Tibial nerve (tissue), 4 donors: ENCODE measurements around the gene RAB33B.
"Not testable (repeated sequence)": the region's sequence is repeated elsewhere in the genome, so short reads cannot be mapped to it uniquely, and the experiment has no call there.

Experiments used
- EP300 ChIP-seq, 2 donors: sonication (generic); formaldehyde crosslinking; IDR thresholded peaks; one replicate each; pipeline ENCODE4 v1.6.1; 2017; ENCODE audit warnings: antibody characterized with exemption in 2 of 2, mild to moderate bottlenecking in 1 of 2
- POLR2A ChIP-seq, 2 donors: fragments of 450-650 bp; IDR thresholded peaks; one replicate each; pipeline ENCODE4 v1.6.1; 2017; ENCODE audit warnings: antibody characterized with exemption in 2 of 2, mild to moderate bottlenecking in 2 of 2, moderate library complexity in 2 of 2
- TF ChIP-seq, protein P1 (sequence below), 5 experiments: fragments of 200-600 bp in 3 of 5; fragments of 450-650 bp in 2 of 5; sonication (generic) in 3 of 5; IDR thresholded peaks; one replicate each; pipeline ENCODE4 v1.5.1; 2016 to 2019; ENCODE audit warnings: antibody characterized with exemption in 5 of 5, mild to moderate bottlenecking in 3 of 5, moderate library complexity in 2 of 5

DNA sequence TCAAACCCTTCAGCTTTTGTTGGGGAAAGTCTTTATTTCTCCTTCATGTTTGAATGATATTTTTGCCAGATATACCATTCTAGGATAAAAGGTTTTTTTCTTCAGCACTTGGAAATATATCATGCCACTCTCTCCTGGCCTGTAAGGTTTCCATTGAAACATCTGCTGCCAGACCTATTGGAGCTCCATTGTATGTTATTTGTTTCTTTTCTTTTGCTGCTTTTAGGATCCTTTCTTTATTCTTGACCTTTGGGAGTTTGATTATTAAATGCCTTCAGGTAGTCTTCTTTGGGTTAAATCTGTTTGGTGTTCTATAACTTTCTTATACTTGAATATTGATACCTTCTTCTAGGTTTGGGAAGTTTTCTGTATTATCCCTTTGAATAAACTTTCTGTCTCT, 14.8 kb downstream of the RAB33B start:
- TF ChIP-seq, protein P1, sequence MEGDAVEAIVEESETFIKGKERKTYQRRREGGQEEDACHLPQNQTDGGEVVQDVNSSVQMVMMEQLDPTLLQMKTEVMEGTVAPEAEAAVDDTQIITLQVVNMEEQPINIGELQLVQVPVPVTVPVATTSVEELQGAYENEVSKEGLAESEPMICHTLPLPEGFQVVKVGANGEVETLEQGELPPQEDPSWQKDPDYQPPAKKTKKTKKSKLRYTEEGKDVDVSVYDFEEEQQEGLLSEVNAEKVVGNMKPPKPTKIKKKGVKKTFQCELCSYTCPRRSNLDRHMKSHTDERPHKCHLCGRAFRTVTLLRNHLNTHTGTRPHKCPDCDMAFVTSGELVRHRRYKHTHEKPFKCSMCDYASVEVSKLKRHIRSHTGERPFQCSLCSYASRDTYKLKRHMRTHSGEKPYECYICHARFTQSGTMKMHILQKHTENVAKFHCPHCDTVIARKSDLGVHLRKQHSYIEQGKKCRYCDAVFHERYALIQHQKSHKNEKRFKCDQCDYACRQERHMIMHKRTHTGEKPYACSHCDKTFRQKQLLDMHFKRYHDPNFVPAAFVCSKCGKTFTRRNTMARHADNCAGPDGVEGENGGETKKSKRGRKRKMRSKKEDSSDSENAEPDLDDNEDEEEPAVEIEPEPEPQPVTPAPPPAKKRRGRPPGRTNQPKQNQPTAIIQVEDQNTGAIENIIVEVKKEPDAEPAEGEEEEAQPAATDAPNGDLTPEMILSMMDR (IDR thresholded peaks at IDR 0.05) = not testable (repeated sequence)
- not testable (repeated sequence) for TF ChIP-seq EP300, POLR2A (IDR thresholded peaks at IDR 0.05)
